KMS-11 (cell line): ENCODE data around the gene CPA2.

Experiments
- H2AFZ ChIP-seq: fragments of 200-600 bp; sonication (generic); 2 replicates; pipeline ENCODE4 v1.6.1; 2016; ENCODE audit warnings: antibody characterized with exemption, mixed run types, low read depth
- H3K27ac ChIP-seq: fragments of 200-600 bp; sonication (generic); 2 replicates; pipeline ENCODE4 v1.6.1; 2016; ENCODE audit warnings: mild to moderate bottlenecking, mixed run types
- H3K27me3 ChIP-seq: fragments of 200-600 bp; sonication (generic); 2 replicates; pipeline ENCODE4 v1.6.1; 2017; ENCODE audit warnings: mild to moderate bottlenecking, low read depth, mixed run types, moderate library complexity; ENCODE audit not compliant: insufficient read depth
- H3K36me3 ChIP-seq: fragments of 200-600 bp; sonication (generic); 2 replicates; pipeline ENCODE4 v1.6.1; 2017; ENCODE audit warnings: mild to moderate bottlenecking, mixed run types; ENCODE audit not compliant: insufficient read depth
- H3K4me1 ChIP-seq: fragments of 200-600 bp; sonication (generic); 2 replicates; pipeline ENCODE4 v1.6.1; 2016; ENCODE audit warnings: mild to moderate bottlenecking, low read depth, mixed run types; ENCODE audit not compliant: poor library complexity, severe bottlenecking
- H3K4me2 ChIP-seq: fragments of 200-600 bp; sonication (generic); 2 replicates; pipeline ENCODE4 v1.7.0; 2016; ENCODE audit warnings: mild to moderate bottlenecking, mixed run types
- H3K4me3 ChIP-seq: fragments of 200-600 bp; sonication (generic); IDR thresholded peaks from 2 replicates; pipeline ENCODE4 v1.6.1; 2017; ENCODE audit warnings: low read depth, low read length, mixed read lengths; ENCODE audit not compliant: insufficient read depth
- H3K79me2 ChIP-seq: fragments of 200-600 bp; sonication (generic); 2 replicates; pipeline ENCODE4 v1.6.1; 2016; ENCODE audit warnings: low read depth, mixed run types; ENCODE audit not compliant: insufficient read depth
- H3K9ac ChIP-seq: fragments of 200-600 bp; sonication (generic); 2 replicates; pipeline ENCODE4 v1.6.1; 2016; ENCODE audit warnings: mild to moderate bottlenecking, mixed run types
- H4K20me1 ChIP-seq: fragments of 200-600 bp; sonication (generic); 2 replicates; pipeline ENCODE4 v1.6.1; 2016; ENCODE audit warnings: mild to moderate bottlenecking, mixed run types; ENCODE audit not compliant: insufficient read depth
- CTCF ChIP-seq: fragments of 200-600 bp; sonication (generic); conservative IDR thresholded peaks from 2 replicates; pipeline ENCODE4 v1.6.1; 2017; ENCODE audit warnings: low read depth, mild to moderate bottlenecking, antibody characterized with exemption, low read length, moderate library complexity, mixed read lengths

Gene CPA2

GRCh38 chr7:130263130-130263529 lies 3.5 kb upstream of the CPA2 start:
- Histone ChIP-seq H3K27me3 (no peaks in the 10 kb centered on the region), H3K4me2 (no peak overlapping the region), H3K4me1 (no peaks in the 10 kb centered on the region), H3K27ac (no peak overlapping the region), H2AFZ (no peak overlapping the region), H4K20me1 (no peaks in the 10 kb centered on the region), H3K4me3 (no peak overlapping the region), H3K9ac (no peak overlapping the region), H3K79me2 (no peaks in the 10 kb centered on the region), H3K36me3 (no peaks in the 10 kb centered on the region)
- TF ChIP-seq CTCF: no peak

- no peak overlapping the region for H3K27ac ChIP-seq
- H3K79me2 ChIP-seq: no peaks in the 10 kb centered on the region
- no peaks in the 10 kb centered on the region for H3K4me1 ChIP-seq
- H3K27me3 ChIP-seq: no peaks in the 10 kb centered on the region
- no peak overlapping the region for H3K9ac ChIP-seq
- H3K4me3 ChIP-seq: no peak overlapping the region
- no peaks in the 10 kb centered on the region for H4K20me1 ChIP-seq
- no peak overlapping the region for H3K4me2 ChIP-seq
- no peak for TF ChIP-seq CTCF
- no peaks in the 10 kb centered on the region for H3K36me3 ChIP-seq
- H2AFZ ChIP-seq: no peak overlapping the region
Observed at GRCh38 chr7:130266961-130267321, 278 bp downstream of the CPA2 start.

GRCh38 chr7:130268463-130269317 lies 2.0 kb downstream of the CPA2 start:
- Histone ChIP-seq H3K36me3 (no peaks in the 10 kb centered on the region), H3K27ac (no peak overlapping the region), H3K9ac (no peak overlapping the region), H3K4me3 (no peak overlapping the region), H4K20me1 (no peaks in the 10 kb centered on the region), H3K79me2 (no peaks in the 10 kb centered on the region), H2AFZ (no peak overlapping the region), H3K4me1 (no peaks in the 10 kb centered on the region), H3K27me3 (no peaks in the 10 kb centered on the region), H3K4me2 (no peak overlapping the region)
- no peak for TF ChIP-seq CTCF

GRCh38 chr7:130269318-130269694 lies 2.6 kb downstream of the CPA2 start:
- Histone ChIP-seq H3K27ac (no peak overlapping the region), H2AFZ (no peak overlapping the region), H3K4me1 (no peaks in the 10 kb centered on the region), H3K9ac (no peak overlapping the region), H3K4me2 (no peak overlapping the region), H3K79me2 (no peaks in the 10 kb centered on the region), H4K20me1 (no peaks in the 10 kb centered on the region), H3K27me3 (no peaks in the 10 kb centered on the region), H3K36me3 (no peaks in the 10 kb centered on the region), H3K4me3 (no peak overlapping the region)
- no peak for TF ChIP-seq CTCF
